Astrocyte (in vitro differentiated cells and primary cell): Measurements from ENCODE around the gene C1QB. TPM values are rescaled to one million over a fixed set of nuclear protein-coding genes. Genes with fewer than 3 reads are reported as not detected.

ENCODE experiments used
- DNase-seq: peaks from one replicate; pipeline ENCODE4 v3.0.0-alpha.2; 2010; ENCODE audit warnings: low read depth
- FAIRE-seq: peaks from 2 replicates; lab custom pipeline; 2011; peaks lifted over from hg19 to GRCh38; lab: Jason Lieb, UNC
- H2AFZ ChIP-seq: 2 replicates; pipeline ENCODE4 v1.6.0; 2012; ENCODE audit warnings: low read depth, low read length, inconsistent platforms
- H3K27ac ChIP-seq: 2 replicates; pipeline ENCODE4 v1.5.1; 2011; ENCODE audit warnings: low read depth, low read length, inconsistent platforms
- H3K27me3 ChIP-seq: 2 replicates; pipeline ENCODE4 v1.6.0; 2011; ENCODE audit warnings: low read length, inconsistent platforms; ENCODE audit not compliant: insufficient read depth
- H3K36me3 ChIP-seq: 2 replicates; pipeline ENCODE4 v1.5.1; 2011; ENCODE audit warnings: low read length, inconsistent platforms; ENCODE audit not compliant: insufficient read depth
- H3K4me1 ChIP-seq: 2 replicates; pipeline ENCODE4 v1.5.1; 2011; ENCODE audit warnings: low read length, inconsistent platforms; ENCODE audit not compliant: insufficient read depth
- H3K4me2 ChIP-seq: 2 replicates; pipeline ENCODE4 v1.6.0; 2012; ENCODE audit warnings: low read length, inconsistent platforms
- H3K4me3 ChIP-seq: 2 replicates; pipeline ENCODE4 v1.5.1; 2011; ENCODE audit warnings: low read depth, mild to moderate bottlenecking, low read length, inconsistent platforms; ENCODE audit not compliant: insufficient read depth
- H3K79me2 ChIP-seq: 2 replicates; pipeline ENCODE4 v1.6.0; 2012; ENCODE audit warnings: mild to moderate bottlenecking, low read length, inconsistent platforms; ENCODE audit not compliant: insufficient read depth
- H3K9ac ChIP-seq: 2 replicates; pipeline ENCODE4 v1.6.0; 2012; ENCODE audit warnings: mild to moderate bottlenecking, low read length, inconsistent platforms
- H3K9me3 ChIP-seq: 2 replicates; pipeline ENCODE4 v1.5.1; 2012; ENCODE audit warnings: low read depth, mild to moderate bottlenecking, low read length, inconsistent platforms; ENCODE audit not compliant: insufficient read depth
- H4K20me1 ChIP-seq: 2 replicates; pipeline ENCODE4 v1.6.0; 2012; ENCODE audit warnings: low read length, inconsistent platforms; ENCODE audit not compliant: insufficient read depth
- H3K27ac Mint-ChIP-seq: one replicate; pipeline ENCODE4 v1.8.0; 2021; ENCODE audit warnings: mild to moderate bottlenecking, mixed read lengths; ENCODE audit not compliant: unreplicated experiment
- H3K27me3 Mint-ChIP-seq: one replicate; pipeline ENCODE4 v1.8.0; 2021; ENCODE audit warnings: low read depth, mixed read lengths; ENCODE audit not compliant: unreplicated experiment
- H3K36me3 Mint-ChIP-seq: one replicate; pipeline ENCODE4 v1.8.0; 2021; ENCODE audit warnings: low read depth, mixed read lengths; ENCODE audit not compliant: unreplicated experiment
- H3K4me1 Mint-ChIP-seq: one replicate; pipeline ENCODE4 v1.8.0; 2021; ENCODE audit warnings: low read depth, mixed read lengths; ENCODE audit not compliant: unreplicated experiment
- H3K4me3 Mint-ChIP-seq: one replicate; pipeline ENCODE4 v1.8.0; 2021; ENCODE audit warnings: mild to moderate bottlenecking, moderate library complexity, mixed read lengths; ENCODE audit not compliant: unreplicated experiment
- H3K9me3 Mint-ChIP-seq: one replicate; pipeline ENCODE4 v1.8.0; 2021; ENCODE audit warnings: mild to moderate bottlenecking, mixed read lengths; ENCODE audit not compliant: unreplicated experiment
- CTCF ChIP-seq: IDR thresholded peaks from 2 replicates; pipeline ENCODE4 v1.5.1; 2011; ENCODE audit warnings: low read depth, mild to moderate bottlenecking, inconsistent platforms, low read length, moderate library complexity; ENCODE audit not compliant: insufficient read depth
- EZH2 ChIP-seq: IDR thresholded peaks from 2 replicates; pipeline ENCODE4 v1.6.1; 2012; ENCODE audit warnings: mild to moderate bottlenecking, low read length, inconsistent platforms; ENCODE audit not compliant: insufficient read depth
- total RNA-seq: library from RNA; stranded (reverse); gene quantifications from 2 replicates; pipeline ENCODE4 v1.2.1, GENCODE V29; 2021

Gene C1QB
- total RNA-seq, 1 donor from 2014 or later: not detected

GRCh38 chr1:22651941-22652856 lies 837 bp upstream of the C1QB start:
- Mint-ChIP-seq H3K36me3 (no peaks in the 10 kb centered on the region), H3K27me3 (peaks cover 56% of the 10 kb centered on the region), H3K27ac (no peak overlapping the region), H3K4me3 (no peak overlapping the region), H3K9me3 (no peaks in the 10 kb centered on the region), H3K4me1 (no peaks in the 10 kb centered on the region)
- no peaks in the 10 kb centered on the region for H4K20me1 ChIP-seq
- H3K27me3 ChIP-seq: peaks cover 42% of the 10 kb centered on the region
- no peaks in the 10 kb centered on the region for H3K9me3 ChIP-seq
- TF ChIP-seq EZH2: no peak
- no peak for TF ChIP-seq CTCF
- no peak overlapping the region for H3K27ac ChIP-seq
- H3K9ac ChIP-seq: no peak overlapping the region
- DNase-seq (no peak), FAIRE-seq (no peak)
- no peaks in the 10 kb centered on the region for H3K79me2 ChIP-seq
- no peaks in the 10 kb centered on the region for H3K4me1 ChIP-seq
- no peak overlapping the region for H3K4me2 ChIP-seq
- no peak overlapping the region for H2AFZ ChIP-seq
- H3K36me3 ChIP-seq: no peaks in the 10 kb centered on the region
- H3K4me3 ChIP-seq: no peak overlapping the region

- H3K4me1 ChIP-seq: no peaks in the 10 kb centered on the region
- H3K9me3 Mint-ChIP-seq: no peaks in the 10 kb centered on the region
- no peaks in the 10 kb centered on the region for H3K4me1 Mint-ChIP-seq
- H3K4me3 Mint-ChIP-seq: no peak overlapping the region
- TF ChIP-seq CTCF (peak; percentile 17), EZH2 (no peak)
- no peak for DNase-seq
- H3K36me3 ChIP-seq: no peaks in the 10 kb centered on the region
- peaks cover 49% of the 10 kb centered on the region for H3K27me3 ChIP-seq
- no peak for FAIRE-seq
- no peak overlapping the region for H3K4me3 ChIP-seq
- H2AFZ ChIP-seq: no peak overlapping the region
- H3K27ac ChIP-seq: no peak overlapping the region
- H3K27ac Mint-ChIP-seq: no peak overlapping the region
- no peaks in the 10 kb centered on the region for H3K9me3 ChIP-seq
- H3K4me2 ChIP-seq: no peak overlapping the region
- H3K36me3 Mint-ChIP-seq: no peaks in the 10 kb centered on the region
- H3K79me2 ChIP-seq: no peaks in the 10 kb centered on the region
- H3K9ac ChIP-seq: no peak overlapping the region
- H3K27me3 Mint-ChIP-seq: peaks cover 66% of the 10 kb centered on the region
- no peaks in the 10 kb centered on the region for H4K20me1 ChIP-seq
Measured at GRCh38 chr1:22654692-22655091, 1.7 kb downstream of the C1QB start.
